ENCODE results near the gene STOML1. TPM values are rescaled to one million over a fixed set of nuclear protein-coding genes. Genes with fewer than 3 reads are reported as not detected.

The STOML1 gene
- total and polyA plus RNA-seq, 2 donors from 2014 or later = 15.0 to 22.2 TPM

- Histone ChIP-seq H3K27ac (ENCODE audit: low read depth in 2 of 2, low read length in 2 of 2) (peak overlapping the region in 1 of 2 donors; percentile 49), H3K9me3 (ENCODE audit: control insufficient read depth in 2 of 3, insufficient read depth in 1 of 3, low read length in 3 of 3) (no peaks in the 10 kb centered on the region), H3K4me1 (ENCODE audit: control insufficient read depth in 2 of 3, insufficient read depth in 2 of 3, low read depth in 1 of 3, low read length in 3 of 3) (peaks cover 4 to 8% (median 4%) of the 10 kb centered on the region in 3 donors), H3K36me3 (ENCODE audit: control insufficient read depth in 2 of 3, insufficient read depth in 3 of 3, low read length in 3 of 3) (no peaks in the 10 kb centered on the region), H3K4me3 (ENCODE audit: low read length in 3 of 3) (no peak overlapping the region), H3K27me3 (ENCODE audit: control insufficient read depth, insufficient read depth, low read length) (no peaks in the 10 kb centered on the region), H3K9ac (ENCODE audit: low read length in 3 of 3) (no peak overlapping the region)
- no peak for FAIRE-seq
- intact Hi-C loops (cut with DNase I) = no loop called here
- no peak for TF ChIP-seq CTCF (IDR thresholded peaks at IDR 0.05; ENCODE audit: borderline replicate concordance, extremely low read depth, insufficient read depth)
- DNase-seq = peak in 1 of 5 donors; percentile 48
Observed at GRCh38 chr15:73941449-73941848, 50.6 kb downstream of the STOML1 start.

- DNase-seq = peak in 1 of 5 donors; percentile 54
- H3K9ac ChIP-seq (ENCODE audit: low read length in 3 of 3) = no peak overlapping the region
- no peak for TF ChIP-seq CTCF (IDR thresholded peaks at IDR 0.05; ENCODE audit: borderline replicate concordance, extremely low read depth, insufficient read depth)
- H3K4me3 ChIP-seq (ENCODE audit: low read length in 3 of 3) = no peak overlapping the region
- H3K27me3 ChIP-seq (ENCODE audit: control insufficient read depth, insufficient read depth, low read length) = no peaks in the 10 kb centered on the region
- no peaks in the 10 kb centered on the region for H3K36me3 ChIP-seq (ENCODE audit: control insufficient read depth in 2 of 3, insufficient read depth in 3 of 3, low read length in 3 of 3)
- intact Hi-C loops (cut with DNase I) = no loop called here
- no peak for FAIRE-seq
- peaks cover 4 to 8% (median 8%) of the 10 kb centered on the region in 3 donors for H3K4me1 ChIP-seq (ENCODE audit: control insufficient read depth in 2 of 3, insufficient read depth in 2 of 3, low read depth in 1 of 3, low read length in 3 of 3)
- H3K9me3 ChIP-seq (ENCODE audit: control insufficient read depth in 2 of 3, insufficient read depth in 1 of 3, low read length in 3 of 3) = no peaks in the 10 kb centered on the region
- peak overlapping the region in 1 of 2 donors; percentile 33 for H3K27ac ChIP-seq (ENCODE audit: low read depth in 2 of 2, low read length in 2 of 2)
Observed at GRCh38 chr15:73941044-73941443, 51.1 kb downstream of the STOML1 start.

- Histone ChIP-seq H3K9me3 (ENCODE audit: control insufficient read depth in 2 of 3, insufficient read depth in 1 of 3, low read length in 3 of 3) (no peaks in the 10 kb centered on the region), H3K9ac (ENCODE audit: low read length in 3 of 3) (no peak overlapping the region), H3K36me3 (ENCODE audit: control insufficient read depth in 2 of 3, insufficient read depth in 3 of 3, low read length in 3 of 3) (no peaks in the 10 kb centered on the region), H3K27me3 (ENCODE audit: control insufficient read depth, insufficient read depth, low read length) (no peaks in the 10 kb centered on the region), H3K27ac (ENCODE audit: low read depth in 2 of 2, low read length in 2 of 2) (peak overlapping the region in 1 of 2 donors; percentile 38), H3K4me1 (ENCODE audit: control insufficient read depth in 2 of 3, insufficient read depth in 2 of 3, low read depth in 1 of 3, low read length in 3 of 3) (peaks cover 4 to 14% (median 8%) of the 10 kb centered on the region in 3 donors), H3K4me3 (ENCODE audit: low read length in 3 of 3) (no peak overlapping the region)
- intact Hi-C loops (cut with DNase I) = no loop called here
- peak in 2 of 5 donors; percentile 5 to 75 for DNase-seq
- no peak for TF ChIP-seq CTCF (IDR thresholded peaks at IDR 0.05; ENCODE audit: borderline replicate concordance, extremely low read depth, insufficient read depth)
- no peak for FAIRE-seq
Observed at GRCh38 chr15:73940061-73940981, 51.8 kb downstream of the STOML1 start.

Data from kidney (tissue), 14 donors.